ENCODE results near the gene B3GALT6.

B3GALT6 gene

GRCh38 chr1:1281533-1282321, 49.7 kb downstream of the B3GALT6 start:
- TF ChIP-seq CTCF (IDR thresholded peaks at IDR 0.05; ENCODE audit: low read depth, low read length): no peak
- DNase-seq (ENCODE audit: extremely low read depth, low read depth): no peak

- no peak for DNase-seq (ENCODE audit: extremely low read depth, low read depth)
- TF ChIP-seq CTCF (IDR thresholded peaks at IDR 0.05; ENCODE audit: low read depth, low read length): no peak
Measured at GRCh38 chr1:1282998-1283397, 51.0 kb downstream of the B3GALT6 start.

GRCh38 chr1:1283821-1284220, 51.8 kb downstream of the B3GALT6 start:
- no peak for TF ChIP-seq CTCF (IDR thresholded peaks at IDR 0.05; ENCODE audit: low read depth, low read length)
- no peak for DNase-seq (ENCODE audit: extremely low read depth, low read depth)

Measured in AG09319 (cell line).